WTC11 (cell line): ENCODE results near the gene HOXB13.

Experiments
- CTCF ChIP-seq: fragments of 200-600 bp; IDR thresholded peaks from 2 replicates; pipeline ENCODE4 v1.8.0; 2022; ENCODE audit warnings: antibody characterized with exemption
- ETV6 ChIP-seq: sonication (generic); formaldehyde crosslinking; IDR thresholded peaks from 2 replicates; pipeline ENCODE4 v1.8.1; 2022; ENCODE audit warnings: mild to moderate bottlenecking, missing genetic modification reagents
- ZNF232 ChIP-seq: sonication (generic); formaldehyde crosslinking; IDR thresholded peaks from 2 replicates; pipeline ENCODE4 v1.8.0; 2022; ENCODE audit warnings: mild to moderate bottlenecking, missing genetic modification reagents

- TF ChIP-seq ZNF232 (no peak), ETV6 (CRISPR knock-in tag) (no peak), CTCF (no peak)
Observed at GRCh38 chr17:48770954-48771353, 42.4 kb upstream of the HOXB13 start.
